Calu3 (cell line): Measurements from ENCODE around the gene DCC. TPM values are rescaled to one million over a fixed set of nuclear protein-coding genes. Genes with fewer than 3 reads are reported as not detected.

Source experiments
- BruUV-seq: library from RNA; stranded (reverse); fragments of 400-500 nt; replicated peaks from 2 replicates; lab custom pipeline; 2021; lab: Mats Ljungman, UMichigan
- CTCF ChIA-PET: fragments of 300-600 bp; sonication (Branson Sonifier 250); formaldehyde crosslinking; loops from one replicate; lab custom pipeline; 2022; ENCODE audit warnings: antibody characterized with exemption; lab: Charles Lee
- DNase-seq: peaks from one replicate; pipeline ENCODE4 v3.0.0; 2022
- H3K27ac Mint-ChIP-seq: one replicate; pipeline ENCODE4 v1.8.0; 2022; ENCODE audit warnings: mixed read lengths; ENCODE audit not compliant: unreplicated experiment
- H3K27me3 Mint-ChIP-seq: one replicate; pipeline ENCODE4 v1.8.0; 2022; ENCODE audit warnings: mixed read lengths; ENCODE audit not compliant: unreplicated experiment
- H3K36me3 Mint-ChIP-seq: one replicate; pipeline ENCODE4 v1.8.0; 2022; ENCODE audit warnings: mild to moderate bottlenecking, moderate library complexity, mixed read lengths; ENCODE audit not compliant: insufficient read depth, unreplicated experiment
- H3K4me1 Mint-ChIP-seq: one replicate; pipeline ENCODE4 v1.8.0; 2022; ENCODE audit warnings: mild to moderate bottlenecking, low read depth, mixed read lengths; ENCODE audit not compliant: unreplicated experiment
- H3K4me3 Mint-ChIP-seq: one replicate; pipeline ENCODE4 v1.8.0; 2022; ENCODE audit warnings: mild to moderate bottlenecking, low read depth, moderate library complexity, mixed read lengths; ENCODE audit not compliant: unreplicated experiment
- H3K9me3 Mint-ChIP-seq: one replicate; pipeline ENCODE4 v1.8.0; 2022; ENCODE audit warnings: low read depth, mixed read lengths; ENCODE audit not compliant: unreplicated experiment
- intact Hi-C: fragments of 100-400 bp; cut with micrococcal nuclease; formaldehyde crosslinking; loops from one replicate; pipeline ENCODE4 v1.10.0; 2022; ENCODE audit not compliant: unreplicated experiment
- total RNA-seq: library from RNA; stranded (reverse); gene quantifications from 2 replicates; pipeline ENCODE4 v1.2.3, GENCODE V29; 2022
- TF ChIP-seq, protein P1 (sequence below): fragments of 200-600 bp; IDR thresholded peaks from one replicate; pipeline ENCODE4 v1.8.0; 2022; ENCODE audit warnings: antibody characterized with exemption; ENCODE audit not compliant: unreplicated experiment

Gene DCC
- total RNA-seq, 1 experiment from 2014 or later = not detected

DNA sequence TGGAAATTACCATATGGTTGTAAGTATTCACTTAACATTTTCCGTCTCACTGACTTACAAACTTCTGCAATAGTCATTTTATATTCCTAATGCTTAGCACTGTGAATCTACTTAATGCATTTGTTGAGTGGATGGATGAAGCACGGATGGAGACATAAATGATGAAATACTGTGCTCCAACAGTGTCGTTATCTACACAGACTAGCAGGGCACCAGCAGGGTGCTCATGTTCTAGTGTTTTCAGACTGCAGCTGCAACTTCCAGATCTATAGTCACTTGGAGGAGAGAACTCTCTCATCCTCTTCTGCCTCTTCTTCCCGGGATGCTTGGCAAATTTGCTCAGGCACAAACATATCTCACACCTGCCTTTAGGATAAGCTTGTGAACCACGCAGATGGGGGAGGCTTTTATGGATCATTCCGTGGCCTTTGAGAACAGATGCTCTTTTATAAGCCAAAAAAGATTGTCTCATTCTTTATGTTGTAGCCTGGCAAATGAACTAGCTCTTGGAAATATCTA, 1086.7 kb downstream of the DCC start:
- TF ChIP-seq, protein P1, sequence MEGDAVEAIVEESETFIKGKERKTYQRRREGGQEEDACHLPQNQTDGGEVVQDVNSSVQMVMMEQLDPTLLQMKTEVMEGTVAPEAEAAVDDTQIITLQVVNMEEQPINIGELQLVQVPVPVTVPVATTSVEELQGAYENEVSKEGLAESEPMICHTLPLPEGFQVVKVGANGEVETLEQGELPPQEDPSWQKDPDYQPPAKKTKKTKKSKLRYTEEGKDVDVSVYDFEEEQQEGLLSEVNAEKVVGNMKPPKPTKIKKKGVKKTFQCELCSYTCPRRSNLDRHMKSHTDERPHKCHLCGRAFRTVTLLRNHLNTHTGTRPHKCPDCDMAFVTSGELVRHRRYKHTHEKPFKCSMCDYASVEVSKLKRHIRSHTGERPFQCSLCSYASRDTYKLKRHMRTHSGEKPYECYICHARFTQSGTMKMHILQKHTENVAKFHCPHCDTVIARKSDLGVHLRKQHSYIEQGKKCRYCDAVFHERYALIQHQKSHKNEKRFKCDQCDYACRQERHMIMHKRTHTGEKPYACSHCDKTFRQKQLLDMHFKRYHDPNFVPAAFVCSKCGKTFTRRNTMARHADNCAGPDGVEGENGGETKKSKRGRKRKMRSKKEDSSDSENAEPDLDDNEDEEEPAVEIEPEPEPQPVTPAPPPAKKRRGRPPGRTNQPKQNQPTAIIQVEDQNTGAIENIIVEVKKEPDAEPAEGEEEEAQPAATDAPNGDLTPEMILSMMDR = no peak
- Mint-ChIP-seq H3K27ac (no peak overlapping the region), H3K9me3 (peaks cover 2% of the 10 kb centered on the region), H3K4me1 (no peaks in the 10 kb centered on the region), H3K4me3 (no peak overlapping the region), H3K27me3 (no peaks in the 10 kb centered on the region), H3K36me3 (no peaks in the 10 kb centered on the region)
- DNase-seq = no peak
- no TSS peak for BruUV-seq
- CTCF ChIA-PET = interaction anchor here (0.6 kb wide), 1 partner anchor 643 kb away, joined by 3 read pairs; no protein-coding TSS in a partner anchor
- intact Hi-C loops = no loop called here

GRCh38 chr18:53441761-53442414, 1101.9 kb downstream of the DCC start:
- no peak overlapping the region for H3K4me3 Mint-ChIP-seq
- no peaks in the 10 kb centered on the region for H3K36me3 Mint-ChIP-seq
- TF ChIP-seq, protein P1 = no peak
- CTCF ChIA-PET = no interaction called here
- H3K27me3 Mint-ChIP-seq = no peaks in the 10 kb centered on the region
- intact Hi-C loops = no loop called here
- H3K4me1 Mint-ChIP-seq = no peaks in the 10 kb centered on the region
- H3K9me3 Mint-ChIP-seq = peaks cover 6% of the 10 kb centered on the region
- H3K27ac Mint-ChIP-seq = no peak overlapping the region
- no peak for DNase-seq
- no TSS peak for BruUV-seq

GRCh38 chr18:53442415-53442783, 1102.4 kb downstream of the DCC start:
- H3K9me3 Mint-ChIP-seq = peaks cover 6% of the 10 kb centered on the region
- H3K4me1 Mint-ChIP-seq = no peaks in the 10 kb centered on the region
- H3K36me3 Mint-ChIP-seq = no peaks in the 10 kb centered on the region
- TF ChIP-seq, protein P1 = no peak
- no peak overlapping the region for H3K27ac Mint-ChIP-seq
- no peak for DNase-seq
- no peak overlapping the region for H3K4me3 Mint-ChIP-seq
- no peaks in the 10 kb centered on the region for H3K27me3 Mint-ChIP-seq
- CTCF ChIA-PET = no interaction called here
- BruUV-seq = no TSS peak
- intact Hi-C loops = no loop called here

- Mint-ChIP-seq H3K9me3 (peaks cover 4% of the 10 kb centered on the region), H3K27ac (no peak overlapping the region), H3K4me3 (no peak overlapping the region), H3K4me1 (no peaks in the 10 kb centered on the region), H3K36me3 (no peaks in the 10 kb centered on the region), H3K27me3 (no peaks in the 10 kb centered on the region)
- CTCF ChIA-PET = no interaction called here
- intact Hi-C loops = no loop called here
- no TSS peak for BruUV-seq
- no peak for DNase-seq
- TF ChIP-seq, protein P1 = no peak
Observed at GRCh38 chr18:53443336-53443735, 1103.3 kb downstream of the DCC start.
